DOHH2 (cell line): ENCODE results near the gene TPSG1.

Source experiments
- H3F3A ChIP-seq: fragments of 200-600 bp; sonication (generic), shearing (Covaris generic); 2 replicates; pipeline ENCODE4 v1.6.0; 2016; ENCODE audit warnings: antibody characterized with exemption, mild to moderate bottlenecking; ENCODE audit not compliant: control insufficient read depth, insufficient read depth
- H3K27ac ChIP-seq: fragments of 200-600 bp; sonication (generic); 2 replicates; pipeline ENCODE4 v1.5.1; 2014; ENCODE audit warnings: low read depth, mild to moderate bottlenecking, low read length, moderate library complexity
- H3K27me3 ChIP-seq: fragments of 200-600 bp; sonication (generic); 2 replicates; pipeline ENCODE4 v1.6.1; 2014; ENCODE audit warnings: mild to moderate bottlenecking, low read length, mixed read lengths; ENCODE audit not compliant: control insufficient read depth
- H3K36me3 ChIP-seq: fragments of 200-600 bp; sonication (generic); 2 replicates; pipeline ENCODE4 v1.6.1; 2014; ENCODE audit warnings: mild to moderate bottlenecking, low read length, moderate library complexity, mixed read lengths; ENCODE audit not compliant: control insufficient read depth
- H3K4me1 ChIP-seq: fragments of 200-600 bp; sonication (generic); 2 replicates; pipeline ENCODE4 v1.6.1; 2014; ENCODE audit warnings: mild to moderate bottlenecking, low read length, mixed read lengths; ENCODE audit not compliant: control insufficient read depth
- H3K4me2 ChIP-seq: fragments of 200-600 bp; sonication (generic); 2 replicates; pipeline ENCODE4 v1.6.0; 2014; ENCODE audit warnings: mild to moderate bottlenecking, low read length, moderate library complexity
- H3K4me3 ChIP-seq: fragments of 200-600 bp; sonication (generic); 2 replicates; pipeline ENCODE4 v1.5.1; 2014; ENCODE audit warnings: mild to moderate bottlenecking, low read length, mixed read lengths
- H3K79me2 ChIP-seq: fragments of 200-600 bp; sonication (generic); 2 replicates; pipeline ENCODE4 v1.6.1; 2014; ENCODE audit warnings: mild to moderate bottlenecking, low read length, mixed read lengths; ENCODE audit not compliant: control insufficient read depth
- H3K9me2 ChIP-seq: fragments of 200-600 bp; sonication (generic); replicated peaks from 2 replicates; pipeline ENCODE4 v1.6.1; 2014; ENCODE audit warnings: mild to moderate bottlenecking, low read length, mixed read lengths; ENCODE audit not compliant: control insufficient read depth
- H3K9me3 ChIP-seq: fragments of 200-600 bp; sonication (generic); 2 replicates; pipeline ENCODE4 v1.6.1; 2014; ENCODE audit warnings: antibody characterized with exemption, low read length, mixed read lengths; ENCODE audit not compliant: control insufficient read depth, insufficient read depth
- H4K20me1 ChIP-seq: fragments of 200-600 bp; sonication (generic); 2 replicates; pipeline ENCODE4 v1.6.0; 2014; ENCODE audit warnings: low read depth, mild to moderate bottlenecking, antibody characterized with exemption, low read length, moderate library complexity; ENCODE audit not compliant: control insufficient read depth, insufficient read depth
- EZH2phosphoT487 ChIP-seq: fragments of 200-600 bp; sonication (generic); IDR thresholded peaks from 2 replicates; pipeline ENCODE4 v1.6.1; 2017; ENCODE audit warnings: borderline replicate concordance, mild to moderate bottlenecking, antibody characterized with exemption, low read length, moderate library complexity, mixed read lengths
- TF ChIP-seq, protein P1 (sequence below): fragments of 200-600 bp; sonication (generic); IDR thresholded peaks from one replicate; pipeline ENCODE4 v1.5.1; 2014; ENCODE audit warnings: antibody characterized with exemption, mild to moderate bottlenecking, low read depth, low read length; ENCODE audit not compliant: poor library complexity, severe bottlenecking

The TPSG1 gene

GRCh38 chr16:1176280-1176897 lies 48.7 kb downstream of the TPSG1 start:
- no peaks in the 10 kb centered on the region for H3K79me2 ChIP-seq
- no peak overlapping the region for H3K4me2 ChIP-seq
- no peaks in the 10 kb centered on the region for H3K4me1 ChIP-seq
- no peaks in the 10 kb centered on the region for H3K27me3 ChIP-seq
- no peaks in the 10 kb centered on the region for H3K9me2 ChIP-seq
- TF ChIP-seq, protein P1, sequence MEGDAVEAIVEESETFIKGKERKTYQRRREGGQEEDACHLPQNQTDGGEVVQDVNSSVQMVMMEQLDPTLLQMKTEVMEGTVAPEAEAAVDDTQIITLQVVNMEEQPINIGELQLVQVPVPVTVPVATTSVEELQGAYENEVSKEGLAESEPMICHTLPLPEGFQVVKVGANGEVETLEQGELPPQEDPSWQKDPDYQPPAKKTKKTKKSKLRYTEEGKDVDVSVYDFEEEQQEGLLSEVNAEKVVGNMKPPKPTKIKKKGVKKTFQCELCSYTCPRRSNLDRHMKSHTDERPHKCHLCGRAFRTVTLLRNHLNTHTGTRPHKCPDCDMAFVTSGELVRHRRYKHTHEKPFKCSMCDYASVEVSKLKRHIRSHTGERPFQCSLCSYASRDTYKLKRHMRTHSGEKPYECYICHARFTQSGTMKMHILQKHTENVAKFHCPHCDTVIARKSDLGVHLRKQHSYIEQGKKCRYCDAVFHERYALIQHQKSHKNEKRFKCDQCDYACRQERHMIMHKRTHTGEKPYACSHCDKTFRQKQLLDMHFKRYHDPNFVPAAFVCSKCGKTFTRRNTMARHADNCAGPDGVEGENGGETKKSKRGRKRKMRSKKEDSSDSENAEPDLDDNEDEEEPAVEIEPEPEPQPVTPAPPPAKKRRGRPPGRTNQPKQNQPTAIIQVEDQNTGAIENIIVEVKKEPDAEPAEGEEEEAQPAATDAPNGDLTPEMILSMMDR, result no peak
- TF ChIP-seq EZH2phosphoT487, result no peak
- no peaks in the 10 kb centered on the region for H3K9me3 ChIP-seq
- no peaks in the 10 kb centered on the region for H3K36me3 ChIP-seq
- no peak overlapping the region for H3K27ac ChIP-seq
- no peaks in the 10 kb centered on the region for H4K20me1 ChIP-seq
- H3F3A ChIP-seq, result no peaks in the 10 kb centered on the region
- no peak overlapping the region for H3K4me3 ChIP-seq

DNA sequence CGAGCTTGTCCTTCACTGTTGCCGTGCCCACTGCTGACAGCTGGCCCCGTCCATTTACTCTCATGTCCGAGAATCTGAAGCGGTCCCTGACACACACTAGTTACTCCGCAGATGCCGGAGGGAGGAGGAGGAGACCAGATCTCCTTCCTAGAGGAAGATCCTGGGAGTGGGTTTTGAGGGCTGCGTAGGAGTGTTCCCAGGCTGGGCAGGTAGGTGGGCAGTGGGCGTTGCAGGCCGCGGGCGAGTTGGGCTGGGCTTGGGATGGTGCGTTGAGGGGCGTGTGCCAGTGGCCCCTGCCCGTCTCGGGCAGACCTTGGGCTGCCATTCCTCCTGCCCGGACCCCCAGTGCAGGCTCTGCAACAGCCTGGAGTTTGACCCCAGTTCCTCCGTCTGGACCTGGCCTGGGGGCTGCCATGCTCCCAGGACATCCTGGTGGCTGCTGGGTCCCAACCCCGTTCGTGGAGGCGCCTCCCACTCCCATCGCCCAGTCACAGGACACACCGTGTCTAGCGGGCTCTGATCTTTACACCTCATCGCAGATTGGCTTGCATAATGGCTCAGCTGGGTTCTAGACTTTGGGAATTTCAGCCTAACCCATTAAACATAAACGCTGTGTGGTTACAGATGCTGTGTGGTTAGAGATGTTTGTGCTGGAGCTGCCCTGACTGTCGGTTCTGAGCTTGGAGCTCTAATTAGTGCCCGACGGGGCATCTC lies 49.3 kb downstream of the TPSG1 start:
- no peaks in the 10 kb centered on the region for H3K9me3 ChIP-seq

GRCh38 chr16:1174477-1175357 lies 50.4 kb downstream of the TPSG1 start:
- no peak overlapping the region for H3K4me2 ChIP-seq
- H4K20me1 ChIP-seq, result no peaks in the 10 kb centered on the region
- TF ChIP-seq EZH2phosphoT487, result no peak

More for the DNA sequence above, 49.3 kb downstream of the TPSG1 start:
- no peak for TF ChIP-seq EZH2phosphoT487
- TF ChIP-seq, protein P1, result no peak
- Histone ChIP-seq H3K4me3 (no peak overlapping the region), H3K36me3 (no peaks in the 10 kb centered on the region), H3F3A (no peaks in the 10 kb centered on the region), H3K27ac (no peak overlapping the region), H4K20me1 (no peaks in the 10 kb centered on the region), H3K79me2 (no peaks in the 10 kb centered on the region), H3K4me2 (no peak overlapping the region), H3K27me3 (no peaks in the 10 kb centered on the region), H3K9me2 (no peaks in the 10 kb centered on the region), H3K4me1 (no peaks in the 10 kb centered on the region)

More at GRCh38 chr16:1174477-1175357, 50.4 kb downstream of the TPSG1 start:
- no peak overlapping the region for H3K4me3 ChIP-seq
- no peaks in the 10 kb centered on the region for H3K9me3 ChIP-seq
- H3F3A ChIP-seq, result no peaks in the 10 kb centered on the region
- no peaks in the 10 kb centered on the region for H3K79me2 ChIP-seq
- no peaks in the 10 kb centered on the region for H3K9me2 ChIP-seq
- H3K4me1 ChIP-seq, result no peaks in the 10 kb centered on the region
- H3K36me3 ChIP-seq, result no peaks in the 10 kb centered on the region
- no peak overlapping the region for H3K27ac ChIP-seq
- no peaks in the 10 kb centered on the region for H3K27me3 ChIP-seq
